A549 (cell line): Measurements from ENCODE around the gene CA10. TPM values are rescaled to one million over a fixed set of nuclear protein-coding genes. Genes with fewer than 3 reads are reported as not detected.

Experiments
- ATAC-seq, 2 experiments: fragments of 200-7000 bp in 1 of 2; fragments of >200 bp in 1 of 2; cut with Nextera tagmentation in 1 of 2; cut with Tn5 transposase in 1 of 2; 3 replicates each; pipeline versions ENCODE4 v1.8.0 to v1.9.1; 2018 to 2020; ENCODE audit warnings: mild to moderate bottlenecking in 1 of 2, moderate library complexity in 1 of 2
- CTCF ChIA-PET: fragments of 300-600 bp; sonication (Branson Sonifier 250); formaldehyde crosslinking; extraction: SDS; loops from one replicate; lab custom pipeline; 2021; ENCODE audit warnings: antibody characterized with exemption, inconsistent platforms; lab: Yijun Ruan, JAX
- POLR2A ChIA-PET: fragments of 350-600 bp; formaldehyde crosslinking; extraction: SDS; loops from one replicate; lab custom pipeline; 2021; ENCODE audit warnings: antibody characterized with exemption, inconsistent platforms; lab: Yijun Ruan, JAX
- DNase-seq, 2 experiments: peaks; one replicate each; pipeline versions ENCODE4 v3.0.0 to v3.0.0-alpha.2; 2011 to 2016; ENCODE audit warnings: low read depth in 1 of 2, low spot score in 1 of 2
- FAIRE-seq: peaks from 2 replicates; lab custom pipeline; 2011; peaks lifted over from hg19 to GRCh38; lab: Jason Lieb, UNC
- H3K27ac ChIP-seq, 2 experiments: fragments of >200 bp; sonication (Bioruptor Twin); formaldehyde crosslinking; 3 replicates each; pipeline ENCODE4 v1.5.1; 2016 to 2017
- H3K4me1 ChIP-seq: fragments of >200 bp; sonication (Bioruptor Twin); formaldehyde crosslinking; 3 replicates; pipeline ENCODE4 v1.6.1; 2016
- H3K4me2 ChIP-seq: fragments of >200 bp; sonication (Bioruptor Twin); formaldehyde crosslinking; 3 replicates; pipeline ENCODE4 v1.6.1; 2016
- H3K4me3 ChIP-seq: fragments of >200 bp; sonication (Bioruptor Twin); formaldehyde crosslinking; 3 replicates; pipeline ENCODE4 v1.5.1; 2016
- H3K9me3 ChIP-seq: fragments of >200 bp; sonication (Bioruptor Twin); formaldehyde crosslinking; 3 replicates; pipeline ENCODE4 v1.6.1; 2016
- ATOH8 ChIP-seq: fragments of 250-450 bp; sonication (Bioruptor Pico); IDR thresholded peaks from 2 replicates; pipeline ENCODE4 v1.5.0; 2020; ENCODE audit warnings: low read depth, mild to moderate bottlenecking, moderate library complexity
- BHLHE40 ChIP-seq: IDR thresholded peaks from 2 replicates; pipeline ENCODE4 v1.6.1; 2012; ENCODE audit warnings: low read depth, low read length, inconsistent platforms
- CBX2 ChIP-seq: fragments of 200-600 bp; sonication (generic); IDR thresholded peaks from 2 replicates; pipeline ENCODE4 v1.6.1; 2016; ENCODE audit warnings: low read depth, mild to moderate bottlenecking, borderline replicate concordance
- CBX8 ChIP-seq: fragments of 200-600 bp; sonication (generic); IDR thresholded peaks from 2 replicates; pipeline ENCODE4 v1.6.1; 2016
- EP300 ChIP-seq, 2 experiments: fragments of >200 bp; sonication (Bioruptor Twin); formaldehyde crosslinking; IDR thresholded peaks; 2 replicates in 1 of 2; 3 replicates in 1 of 2; pipeline ENCODE4 v1.6.1; 2016 to 2017
- FOSB ChIP-seq: fragments of 250-450 bp; sonication (Bioruptor Pico); IDR thresholded peaks from 2 replicates; pipeline ENCODE4 v1.5.0; 2020; ENCODE audit warnings: mild to moderate bottlenecking, moderate library complexity
- FOSL2 ChIP-seq, 2 experiments: fragments of 450-650 bp in 1 of 2; fragments of >200 bp in 1 of 2; sonication (Bioruptor Twin) in 1 of 2; formaldehyde crosslinking; IDR thresholded peaks; 2 replicates each; pipeline versions ENCODE4 v1.5.0 to v1.6.1; 2016 to 2020; ENCODE audit warnings: mild to moderate bottlenecking in 1 of 2, moderate library complexity in 1 of 2
- HES2 ChIP-seq: fragments of >200 bp; sonication (Bioruptor Twin); formaldehyde crosslinking; IDR thresholded peaks from 2 replicates; pipeline ENCODE4 v1.6.1; 2016
- HEYL ChIP-seq: fragments of 250-450 bp; sonication (Bioruptor Pico); IDR thresholded peaks from 2 replicates; pipeline ENCODE4 v1.8.0; 2021; ENCODE audit warnings: mild to moderate bottlenecking, moderate library complexity
- JUN ChIP-seq, 2 experiments: fragments of >200 bp; sonication (Bioruptor Twin); formaldehyde crosslinking; IDR thresholded peaks; 2 replicates in 1 of 2; 3 replicates in 1 of 2; pipeline ENCODE4 v1.6.1; 2016 to 2017
- JUNB ChIP-seq: fragments of >200 bp; sonication (Bioruptor Twin); formaldehyde crosslinking; IDR thresholded peaks from 2 replicates; pipeline ENCODE4 v1.6.1; 2016
- KDM1A ChIP-seq: fragments of 200-600 bp; sonication (generic); IDR thresholded peaks from 2 replicates; pipeline ENCODE4 v1.6.1; 2016; ENCODE audit warnings: low read depth, mild to moderate bottlenecking
- KDM5A ChIP-seq: fragments of 200-600 bp; sonication (generic); IDR thresholded peaks from 2 replicates; pipeline ENCODE4 v1.6.1; 2016; ENCODE audit warnings: antibody characterized with exemption, mild to moderate bottlenecking
- MAX ChIP-seq: IDR thresholded peaks from 2 replicates; pipeline ENCODE4 v1.6.1; 2012
- NFE2L2 ChIP-seq: fragments of 150-350 bp; conservative IDR thresholded peaks from 2 replicates; pipeline ENCODE4 v1.6.1; 2014; ENCODE audit warnings: low read length
- PHF8 ChIP-seq: fragments of 200-600 bp; sonication (generic); IDR thresholded peaks from 2 replicates; pipeline ENCODE4 v1.6.1; 2016; ENCODE audit warnings: low read depth, mild to moderate bottlenecking, antibody characterized with exemption, moderate library complexity, borderline replicate concordance
- RFX5 ChIP-seq: fragments of 450-650 bp; IDR thresholded peaks from 2 replicates; pipeline ENCODE4 v1.7.1; 2014; ENCODE audit warnings: antibody characterized with exemption, mild to moderate bottlenecking, moderate library complexity
- SMC3 ChIP-seq: fragments of >200 bp; sonication (Bioruptor Twin); formaldehyde crosslinking; IDR thresholded peaks from 3 replicates; pipeline ENCODE4 v1.6.1; 2018; ENCODE audit warnings: inconsistent platforms
- SREBF2 ChIP-seq: fragments of 450-650 bp; IDR thresholded peaks from 2 replicates; pipeline ENCODE4 v1.6.1; 2014; ENCODE audit warnings: mild to moderate bottlenecking, moderate library complexity
- TP53 ChIP-seq: fragments of 250-450 bp; sonication (Bioruptor Pico); IDR thresholded peaks from 2 replicates; pipeline ENCODE4 v1.5.0; 2021; ENCODE audit warnings: mild to moderate bottlenecking, moderate library complexity
- USF2 ChIP-seq: fragments of 450-650 bp; IDR thresholded peaks from 2 replicates; pipeline ENCODE4 v1.6.1; 2014; ENCODE audit warnings: antibody characterized with exemption
- ZFP36 ChIP-seq: fragments of 450-650 bp; IDR thresholded peaks from 2 replicates; pipeline ENCODE4 v1.6.1; 2014; ENCODE audit warnings: borderline replicate concordance; ENCODE audit not compliant: partially characterized antibody
- ZSCAN20 ChIP-seq: fragments of 250-450 bp; sonication (Bioruptor Pico); IDR thresholded peaks from 2 replicates; pipeline ENCODE4 v1.8.0; 2022; ENCODE audit warnings: mild to moderate bottlenecking, moderate library complexity
- WGBS: methylation state at CpG from one replicate; pipeline ENCODE4 v1.1.6; 2017; ENCODE audit errors: missing lambda C conversion rate; 5-methylcytosine and 5-hydroxymethylcytosine counted together
- polyA plus RNA-seq, 4 experiments: library from polyadenylated mRNA; depleted of rRNA in 3 of 4; stranded (reverse); fragments of >200 nt; fragmentation: RNase III in 1 of 4; extraction: RNeasy Plus Mini Kit Qiagen cat#74134 plus additional on column Dnase treatment in 1 of 4; gene quantifications; 2 replicates in 3 of 4; 3 replicates in 1 of 4; pipeline ENCODE4 v1.2.3, GENCODE V29; 2011 to 2017

Gene CA10
- polyA plus RNA-seq, 2 of the 4 experiments (the other 2 are of a cell fraction): not detected

DNA sequence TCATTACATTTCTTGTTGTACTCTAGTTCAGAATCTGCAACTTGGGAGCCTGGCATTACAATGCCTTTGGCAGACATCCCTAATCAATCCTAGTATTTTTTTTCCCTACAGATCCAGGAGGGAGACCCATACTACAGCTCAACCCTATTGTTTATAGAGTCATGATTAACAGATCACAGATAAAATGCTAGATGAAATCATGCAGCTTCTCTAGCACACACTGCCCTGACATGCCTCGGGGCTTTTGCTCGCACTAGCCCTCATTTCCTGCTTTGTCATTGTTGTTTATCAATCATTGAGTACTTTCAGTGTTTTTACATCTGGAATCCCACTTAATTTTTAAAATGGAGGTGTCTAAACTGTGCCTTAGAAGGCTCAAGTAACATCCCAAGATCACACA lies 412.5 kb downstream of the CA10 start:
- DNase-seq: peak in 1 of 2 experiments; percentile 18
- POLR2A ChIA-PET: no interaction called here
- WGBS: 13% methylated on average over 2 of the region's 2 CpGs
- H3K9me3 ChIP-seq: no peaks in the 10 kb centered on the region
- H3K4me3 ChIP-seq: no peak overlapping the region
- no peaks in the 10 kb centered on the region for H3K4me1 ChIP-seq
- H3K27ac ChIP-seq: no peak overlapping the region
- no peak for TF ChIP-seq JUN (IDR thresholded peaks at IDR 0.05)
- TF ChIP-seq, all 56 proteins: peak for 0
- no peak for FAIRE-seq
- CTCF ChIA-PET: interaction anchor here (1.1 kb wide), 1 partner anchor 9 kb away, joined by 3 read pairs; no protein-coding TSS in a partner anchor
- no peak for ATAC-seq
- H3K4me2 ChIP-seq: no peak overlapping the region

- H3K9me3 ChIP-seq: no peaks in the 10 kb centered on the region
- no peak overlapping the region for H3K27ac ChIP-seq
- H3K4me3 ChIP-seq: no peak overlapping the region
- 57% methylated on average over 4 of the region's 4 CpGs for WGBS
- H3K4me2 ChIP-seq: no peak overlapping the region
- ChIA-PET POLR2A (no interaction called here), CTCF (interaction anchor here (0.8 kb wide), 1 partner anchor 21 kb away, joined by 3 read pairs; no protein-coding TSS in a partner anchor)
- H3K4me1 ChIP-seq: no peaks in the 10 kb centered on the region
- FAIRE-seq (peak; percentile 46), ATAC-seq (no peak), DNase-seq (no peak)
- TF ChIP-seq PHF8 (no peak), EP300 (IDR thresholded peaks at IDR 0.05) (no peak), ZFP36 (no peak), ATOH8 (CRISPR knock-in tag) (no peak), JUNB (no peak), RFX5 (no peak), BHLHE40 (no peak), HES2 (no peak), FOSB (no peak), CBX2 (no peak), USF2 (no peak), SMC3 (no peak), MAX (no peak), ZSCAN20 (CRISPR knock-in tag) (no peak), SREBF2 (no peak)
Measured at GRCh38 chr17:51743477-51743876, 415.0 kb downstream of the CA10 start.

GRCh38 chr17:51742571-51742970 lies 415.9 kb downstream of the CA10 start:
- DNase-seq: no peak
- Histone ChIP-seq H3K4me3 (no peak overlapping the region), H3K4me1 (no peaks in the 10 kb centered on the region), H3K27ac (no peak overlapping the region), H3K9me3 (no peaks in the 10 kb centered on the region), H3K4me2 (no peak overlapping the region)
- TF ChIP-seq CBX8 (no peak), KDM5A (no peak), NFE2L2 (no peak), HEYL (no peak), FOSB (no peak), TP53 (CRISPR knock-in tag) (no peak), KDM1A (no peak)
- ATAC-seq: no peak
- FAIRE-seq: no peak
- POLR2A ChIA-PET: no interaction called here
- CTCF ChIA-PET: interaction anchor here (0.8 kb wide), 1 partner anchor 22 kb away, joined by 3 read pairs; no protein-coding TSS in a partner anchor

GRCh38 chr17:51741458-51741857 lies 417.1 kb downstream of the CA10 start:
- DNase-seq: peak in 1 of 2 experiments; percentile 22
- Histone ChIP-seq H3K4me2 (no peak overlapping the region), H3K27ac (no peak overlapping the region), H3K4me1 (no peaks in the 10 kb centered on the region), H3K9me3 (no peaks in the 10 kb centered on the region), H3K4me3 (no peak overlapping the region)
- TF ChIP-seq FOSL2 (IDR thresholded peaks at IDR 0.05): no peak
- peak; percentile 30; the same call in 1 of the 2 replicates for TF ChIP-seq FOSL2 (CRISPR knock-in tag; IDR thresholded peaks at IDR 0.05)
- no peak for TF ChIP-seq MAX
- no peak for TF ChIP-seq SREBF2
- ChIA-PET CTCF (no interaction called here), POLR2A (no interaction called here)
- no peak for ATAC-seq
- FAIRE-seq: no peak
